Esophagus (tissue), 2 donors: Measurements from ENCODE around the gene MX1. TPM values are rescaled to one million over a fixed set of nuclear protein-coding genes. Genes with fewer than 3 reads are reported as not detected.

Experiments
- H3K27ac ChIP-seq, 2 donors: one replicate each; pipeline ENCODE4 v1.5.1; 2013; ENCODE audit warnings: low read depth in 2 of 2, mild to moderate bottlenecking in 2 of 2, inconsistent platforms in 1 of 2, low read length in 1 of 2, moderate library complexity in 1 of 2
- H3K27me3 ChIP-seq, 2 donors: one replicate each; pipeline ENCODE4 v1.6.1; 2013; ENCODE audit warnings: low read length in 2 of 2, control low read depth in 1 of 2, mild to moderate bottlenecking in 1 of 2; ENCODE audit not compliant: insufficient read depth in 2 of 2, control insufficient read depth in 1 of 2
- H3K36me3 ChIP-seq, 2 donors: one replicate each; pipeline ENCODE4 v1.6.1; 2013; ENCODE audit warnings: low read length in 1 of 2; ENCODE audit not compliant: control insufficient read depth in 2 of 2, insufficient read depth in 2 of 2
- H3K4me1 ChIP-seq, 2 donors: one replicate each; pipeline ENCODE4 v1.6.1; 2013; ENCODE audit warnings: low read length in 1 of 2; ENCODE audit not compliant: control insufficient read depth in 2 of 2, insufficient read depth in 2 of 2
- H3K4me3 ChIP-seq, 2 donors: one replicate each; pipeline ENCODE4 v1.5.1; 2013; ENCODE audit warnings: low read length in 2 of 2, mild to moderate bottlenecking in 2 of 2, low read depth in 1 of 2, moderate library complexity in 1 of 2
- H3K9me3 ChIP-seq, 2 donors: one replicate each; pipeline ENCODE4 v1.6.1; 2013; ENCODE audit warnings: mild to moderate bottlenecking in 2 of 2, low read depth in 1 of 2, low read length in 1 of 2, moderate library complexity in 1 of 2; ENCODE audit not compliant: control insufficient read depth in 2 of 2, insufficient read depth in 1 of 2
- WGBS, 2 donors: extraction: QIAGEN DNeasy Blood & Tissue Kit; methylation state at CpG; one replicate each; pipeline ENCODE4 v1.1.7; 2013; 5-methylcytosine and 5-hydroxymethylcytosine counted together
- polyA plus RNA-seq, 2 donors: library from polyadenylated mRNA; stranded (reverse); fragments of 200-250 nt; gene quantifications; one replicate each; pipeline ENCODE4 v1.2.3, GENCODE V29; 2013
- donor health status: healthy with polysubstance abuse.
- donor health status: Bipolar disorder and iron deficiency.

Gene MX1
- polyA plus RNA-seq, 2 donors: 17.3 to 25.4 TPM

DNA sequence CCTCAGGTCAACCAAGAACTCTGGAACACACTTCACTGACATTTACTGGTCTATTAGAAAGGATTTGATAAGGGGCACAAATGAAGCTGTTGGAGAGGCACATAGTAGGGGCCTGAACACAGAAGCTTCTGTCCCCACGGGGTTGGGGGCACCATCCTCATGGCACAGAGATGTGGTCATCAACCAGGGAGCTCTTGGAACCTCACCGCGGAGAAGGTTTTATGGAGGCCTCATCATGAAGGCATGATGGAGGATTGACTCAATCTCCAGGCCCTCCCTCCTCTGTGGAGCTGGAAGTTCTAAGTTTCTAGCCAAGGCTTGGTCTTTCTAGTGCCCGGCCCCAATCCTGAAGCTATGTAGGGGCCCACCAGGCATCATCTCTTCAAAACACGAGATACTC lies 23.6 kb downstream of the MX1 start:
- Histone ChIP-seq H3K4me1 (no peaks in the 10 kb centered on the region), H3K27me3 (no peaks in the 10 kb centered on the region), H3K36me3 (peaks cover 13 to 25% of the 10 kb centered on the region in 2 donors), H3K4me3 (no peak overlapping the region), H3K27ac (no peak overlapping the region), H3K9me3 (no peaks in the 10 kb centered on the region)
- 78 to 85% methylated on average over 5 of the region's 5 CpGs for WGBS, 2 donors

DNA sequence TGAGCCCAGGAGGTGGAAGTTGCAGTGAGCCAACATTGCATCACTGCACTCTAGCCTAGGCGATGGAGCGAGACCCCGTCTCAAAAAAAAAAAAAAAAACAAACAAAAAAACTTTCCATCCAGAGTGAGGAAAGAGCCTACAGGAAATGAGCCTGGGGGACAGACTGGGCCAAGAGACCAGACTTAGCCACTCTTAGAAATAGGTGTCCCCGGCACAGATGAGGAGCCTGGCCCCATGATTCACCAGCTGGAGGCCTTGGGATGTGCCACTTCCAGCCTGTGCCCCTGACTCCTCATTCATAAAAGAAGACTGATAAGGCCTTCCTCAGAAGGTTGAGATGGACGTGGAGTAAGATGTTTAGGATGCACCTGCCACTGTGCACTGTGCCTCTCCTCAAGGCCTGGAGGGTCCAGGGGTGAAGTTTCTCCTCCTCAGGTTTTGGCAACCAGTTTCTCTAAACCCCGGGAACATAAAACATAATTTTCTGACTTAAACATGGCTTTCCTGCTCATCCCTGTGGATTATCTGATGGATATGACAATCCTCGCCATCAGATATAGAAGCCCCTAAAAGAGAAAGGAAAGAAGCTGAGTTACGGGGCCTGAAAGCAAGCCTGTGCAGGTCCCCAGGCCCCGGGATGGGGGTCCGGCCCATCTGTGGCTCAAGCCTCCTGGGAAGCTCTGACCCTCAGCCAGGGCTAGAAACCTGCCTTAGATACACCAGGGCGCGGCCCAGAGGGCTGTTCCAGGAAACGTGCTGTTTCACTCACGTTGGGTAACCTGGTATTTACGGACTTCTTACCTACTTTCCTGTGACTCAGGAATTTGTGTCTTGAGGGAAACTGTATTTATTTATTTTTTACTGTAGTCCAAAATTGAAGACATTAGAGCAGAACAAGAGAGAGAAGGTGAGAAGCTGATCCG lies 26.0 kb downstream of the MX1 start:
- Histone ChIP-seq H3K9me3 (no peaks in the 10 kb centered on the region), H3K27me3 (no peaks in the 10 kb centered on the region), H3K4me1 (no peaks in the 10 kb centered on the region), H3K4me3 (no peak overlapping the region), H3K27ac (no peak overlapping the region), H3K36me3 (peaks cover 9 to 19% of the 10 kb centered on the region in 2 donors)
- 79 to 84% methylated on average over 16 of the region's 16 CpGs for WGBS, 2 donors

DNA sequence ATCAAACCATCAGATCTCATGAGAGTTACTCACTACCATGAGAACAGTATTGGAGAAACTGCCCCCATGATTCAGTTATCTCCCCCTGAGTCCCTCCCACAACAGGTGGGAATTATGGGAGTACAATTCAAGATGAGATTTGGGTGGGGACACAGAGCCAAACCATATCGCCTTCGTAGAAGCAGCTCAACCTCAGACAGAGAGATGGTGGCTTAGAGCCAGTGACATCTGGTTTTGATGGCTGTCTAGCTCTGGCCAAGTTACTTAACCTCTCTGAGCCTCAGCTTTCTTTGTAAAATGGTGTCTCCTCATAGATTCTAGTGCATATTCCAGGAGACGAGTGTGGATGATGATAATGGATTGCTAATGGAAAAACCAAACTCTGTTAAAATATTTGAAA lies 27.2 kb downstream of the MX1 start:
- Histone ChIP-seq H3K4me3 (no peak overlapping the region), H3K4me1 (no peaks in the 10 kb centered on the region), H3K27ac (no peak overlapping the region), H3K9me3 (no peaks in the 10 kb centered on the region), H3K36me3 (peaks cover 14 to 22% of the 10 kb centered on the region in 2 donors), H3K27me3 (no peaks in the 10 kb centered on the region)
- 88 to 92% methylated on average over 3 of the region's 3 CpGs for WGBS, 2 donors

DNA sequence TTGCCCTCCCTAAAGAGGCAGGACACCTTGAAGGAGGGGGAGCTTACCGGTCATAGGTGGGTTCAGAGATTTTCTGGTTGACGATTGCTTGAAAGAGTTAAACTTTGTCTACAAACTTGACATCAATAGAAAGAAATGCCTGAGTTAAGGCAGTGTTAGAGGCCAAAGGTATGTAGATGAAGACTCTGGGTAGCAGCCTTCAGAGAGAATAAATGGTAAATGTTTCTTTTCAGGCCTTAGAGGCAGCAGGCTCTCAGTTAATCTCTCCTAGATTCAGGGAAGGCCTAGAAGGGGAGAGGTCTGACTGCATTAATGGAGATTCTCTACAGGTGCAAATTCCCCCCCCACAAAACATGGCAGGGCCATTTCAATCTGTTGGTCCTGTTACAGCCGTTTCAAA lies 27.7 kb downstream of the MX1 start:
- Histone ChIP-seq H3K36me3 (peaks cover 15 to 28% of the 10 kb centered on the region in 2 donors), H3K4me1 (no peaks in the 10 kb centered on the region)
- WGBS, 2 donors: 61 to 64% methylated on average over 3 of the region's 3 CpGs

DNA sequence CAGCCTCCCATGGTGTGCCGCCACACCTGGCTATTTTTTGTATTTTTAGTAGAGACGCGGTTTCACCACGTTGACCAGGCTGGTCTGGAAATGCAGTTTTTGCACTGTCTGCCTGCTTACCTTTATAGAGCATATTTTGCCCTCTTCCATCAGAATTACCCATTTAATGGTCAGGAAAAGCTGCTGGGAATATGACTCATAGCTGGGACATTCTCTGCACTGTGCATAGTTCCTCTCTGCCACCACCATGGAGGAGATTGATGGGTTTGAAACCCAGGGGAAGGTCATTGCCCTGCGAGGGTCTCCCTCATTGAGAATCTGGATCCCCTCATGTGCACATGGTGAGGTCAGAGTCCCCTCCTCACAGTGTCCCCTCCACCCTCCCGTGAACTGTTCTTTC lies 32.1 kb downstream of the MX1 start:
- WGBS, 2 donors: 89 to 91% methylated on average over 6 of the region's 6 CpGs
- H3K4me3 ChIP-seq: no peak overlapping the region
- no peaks in the 10 kb centered on the region for H3K9me3 ChIP-seq
- no peaks in the 10 kb centered on the region for H3K4me1 ChIP-seq
- no peaks in the 10 kb centered on the region for H3K27me3 ChIP-seq
- no peak overlapping the region for H3K27ac ChIP-seq
- peaks cover 6 to 26% of the 10 kb centered on the region in 2 donors for H3K36me3 ChIP-seq

More for the DNA sequence above, 27.7 kb downstream of the MX1 start:
- Histone ChIP-seq H3K4me3 (no peak overlapping the region), H3K27ac (no peak overlapping the region), H3K9me3 (no peaks in the 10 kb centered on the region), H3K27me3 (no peaks in the 10 kb centered on the region)

DNA sequence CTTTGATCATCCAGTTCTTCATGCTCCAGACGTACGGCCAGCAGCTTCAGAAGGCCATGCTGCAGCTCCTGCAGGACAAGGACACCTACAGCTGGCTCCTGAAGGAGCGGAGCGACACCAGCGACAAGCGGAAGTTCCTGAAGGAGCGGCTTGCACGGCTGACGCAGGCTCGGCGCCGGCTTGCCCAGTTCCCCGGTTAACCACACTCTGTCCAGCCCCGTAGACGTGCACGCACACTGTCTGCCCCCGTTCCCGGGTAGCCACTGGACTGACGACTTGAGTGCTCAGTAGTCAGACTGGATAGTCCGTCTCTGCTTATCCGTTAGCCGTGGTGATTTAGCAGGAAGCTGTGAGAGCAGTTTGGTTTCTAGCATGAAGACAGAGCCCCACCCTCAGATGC lies 32.5 kb downstream of the MX1 start:
- 92% methylated on average over 22 of the region's 22 CpGs for WGBS, 2 donors
- Histone ChIP-seq H3K4me1 (no peaks in the 10 kb centered on the region), H3K9me3 (no peaks in the 10 kb centered on the region), H3K36me3 (peaks cover 6 to 22% of the 10 kb centered on the region in 2 donors), H3K27ac (no peak overlapping the region), H3K4me3 (no peak overlapping the region), H3K27me3 (no peaks in the 10 kb centered on the region)

DNA sequence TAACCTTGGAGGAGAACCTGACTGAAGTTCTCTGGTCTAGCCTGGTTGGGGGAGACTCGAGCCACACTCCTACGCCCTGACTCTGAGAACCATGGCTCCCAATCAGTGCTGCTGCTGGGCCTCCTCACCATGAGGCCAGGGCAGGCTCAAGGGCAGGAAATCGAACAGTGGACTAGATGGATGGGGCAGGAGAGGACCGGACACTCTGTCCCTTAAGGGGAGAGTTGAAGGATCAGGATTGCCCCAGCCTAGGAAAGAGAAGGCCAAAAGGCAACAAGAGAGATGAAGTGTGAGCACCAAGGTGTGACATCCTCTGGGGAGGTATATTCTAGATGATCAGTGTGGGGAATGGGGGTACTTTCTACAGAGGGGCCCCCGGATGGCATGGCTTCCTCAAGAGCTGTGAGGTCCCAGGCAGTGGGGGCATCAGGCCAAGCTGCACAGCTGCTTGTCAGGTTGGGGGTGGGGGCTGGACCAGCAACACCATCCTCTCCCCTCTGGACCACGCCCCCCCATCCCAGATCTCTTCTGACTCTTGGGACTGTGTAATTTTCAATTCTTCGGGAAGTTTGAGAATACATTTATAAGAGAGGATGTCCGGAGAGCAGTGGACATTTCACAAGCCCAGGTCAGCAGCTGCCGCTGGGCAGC lies 34.0 kb downstream of the MX1 start:
- H3K4me3 ChIP-seq: no peak overlapping the region
- H3K27me3 ChIP-seq: no peaks in the 10 kb centered on the region
- no peak overlapping the region for H3K27ac ChIP-seq
- 88 to 89% methylated on average over 9 of the region's 9 CpGs for WGBS, 2 donors
- H3K9me3 ChIP-seq: no peaks in the 10 kb centered on the region
- no peaks in the 10 kb centered on the region for H3K4me1 ChIP-seq
- peaks cover 6 to 21% of the 10 kb centered on the region in 2 donors for H3K36me3 ChIP-seq

DNA sequence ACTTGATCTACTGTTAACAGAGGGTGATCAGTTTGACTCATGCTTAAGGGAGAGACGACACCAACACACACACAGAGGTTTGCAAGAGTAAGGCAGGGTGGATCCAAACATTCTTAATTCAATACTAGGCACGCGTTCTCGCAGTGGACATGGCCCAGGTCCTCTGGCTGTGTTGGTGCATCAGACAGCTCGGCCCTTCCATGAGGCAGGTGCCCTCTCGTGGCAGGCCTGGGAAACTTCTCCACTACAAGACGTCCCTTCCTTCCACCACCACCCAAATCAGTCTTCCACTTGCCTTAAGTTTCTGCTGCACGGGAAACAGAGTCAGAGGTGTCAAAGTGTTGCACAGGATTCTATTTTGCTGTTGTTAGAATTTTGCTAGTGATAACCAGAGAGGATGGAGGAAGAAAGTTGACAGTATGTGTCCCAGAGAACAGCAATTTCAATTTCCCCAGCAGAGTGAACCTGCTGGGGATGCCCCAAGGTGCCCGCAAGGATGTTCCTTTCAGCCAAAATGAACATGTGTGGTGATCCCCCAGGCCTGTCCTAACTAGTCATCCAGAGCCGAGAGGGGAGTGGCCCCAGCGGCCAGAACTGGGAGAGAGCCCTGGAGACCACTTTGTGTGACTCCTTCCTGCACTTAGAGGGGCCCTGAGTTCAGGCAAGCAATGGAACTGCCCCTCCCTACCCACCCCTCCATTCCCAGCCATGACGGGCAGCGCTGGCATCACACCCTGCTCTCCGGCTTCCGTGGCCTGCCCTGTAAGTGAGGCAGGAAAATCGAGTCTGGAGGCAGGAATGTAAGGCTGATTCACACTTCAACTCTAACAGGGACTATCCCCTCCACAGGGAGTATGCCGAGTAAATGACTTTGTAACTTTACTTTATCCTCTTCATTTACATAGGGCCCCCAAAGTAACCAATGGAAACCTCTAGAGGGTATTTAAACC lies 34.8 kb downstream of the MX1 start:
- WGBS, 2 donors: 27 to 32% methylated on average over 17 of the region's 17 CpGs
- H3K27me3 ChIP-seq: no peaks in the 10 kb centered on the region
- H3K9me3 ChIP-seq: no peaks in the 10 kb centered on the region
- H3K36me3 ChIP-seq: peaks cover 6 to 23% of the 10 kb centered on the region in 2 donors
- H3K4me1 ChIP-seq: peaks cover 0 to 4% of the 10 kb centered on the region in 2 donors
- H3K4me3 ChIP-seq: no peak overlapping the region
- H3K27ac ChIP-seq: peak overlapping the region; percentile 45 to 53

DNA sequence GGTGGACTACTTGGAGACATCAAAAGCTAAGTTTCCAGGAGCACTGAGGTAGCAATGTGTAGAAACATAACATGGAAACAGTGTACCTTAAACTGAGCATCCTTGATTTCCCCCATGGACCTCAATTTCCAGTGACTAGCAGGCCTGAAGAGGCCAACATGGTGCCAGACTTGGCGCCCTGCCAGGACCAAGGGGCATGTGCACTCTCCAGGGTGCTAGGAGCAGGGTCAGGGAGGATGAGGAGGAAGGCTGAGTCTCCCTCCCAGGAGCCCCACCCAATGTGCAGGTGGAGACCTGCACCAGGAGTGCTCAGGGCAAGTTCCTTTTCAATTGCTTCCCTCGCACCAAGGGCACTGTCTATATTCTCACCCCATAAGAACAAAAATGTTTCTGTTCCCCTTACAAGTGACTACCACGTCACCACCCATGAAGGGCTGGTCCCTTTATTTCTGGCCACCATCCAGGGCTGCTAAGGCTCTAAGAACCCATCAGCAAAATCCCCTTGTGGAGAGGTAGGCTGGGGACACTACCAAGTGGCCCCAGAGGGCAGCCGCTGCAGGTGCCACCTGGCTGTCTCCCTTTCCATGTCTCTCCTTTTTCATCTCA lies 39.2 kb downstream of the MX1 start:
- Histone ChIP-seq H3K9me3 (no peaks in the 10 kb centered on the region), H3K27me3 (no peaks in the 10 kb centered on the region), H3K4me3 (no peak overlapping the region), H3K27ac (no peak overlapping the region), H3K4me1 (peaks cover 0 to 10% of the 10 kb centered on the region in 2 donors), H3K36me3 (peaks cover 0 to 7% of the 10 kb centered on the region in 2 donors)
- WGBS, 2 donors: 73 to 80% methylated on average over 4 of the region's 4 CpGs
